DMS114 treated with DMSO at 0.1 percent for 48 hours (cell line): Measurements from ENCODE around the gene CTNND2.

Experiments
- DNase-seq: peaks from one replicate; lab custom pipeline; 2025; ENCODE audit not compliant: unreplicated experiment; lab: John Stamatoyannopoulos, UW

Gene CTNND2

GRCh38 chr5:11904265-11904906 is at the start of gene CTNND2:
Gene CTNND2 (minus strand): TSS chr5:11904446. CDS start chr5:11903853, 593 bp downstream.
- no peak for DNase-seq

- DNase-seq: no peak
These were observed 42.1 kb upstream of the CTNND2 start for GRCh38 chr5:11946317-11946716.

- no peak for DNase-seq
These were observed 37.3 kb upstream of the CTNND2 start for GRCh38 chr5:11941566-11941965.

- DNase-seq: no peak
These were observed 27.4 kb upstream of the CTNND2 start for GRCh38 chr5:11931638-11932037.

- no peak for DNase-seq
These were observed 24.7 kb upstream of the CTNND2 start for GRCh38 chr5:11928909-11929308.

- no peak for DNase-seq
These were observed 21.5 kb upstream of the CTNND2 start for GRCh38 chr5:11925701-11926100.

GRCh38 chr5:11922394-11922793 is 18.1 kb upstream of the CTNND2 start:
- DNase-seq: no peak

- no peak for DNase-seq
These were observed 14.3 kb upstream of the CTNND2 start for GRCh38 chr5:11918463-11919045.

- no peak for DNase-seq
These were observed 5.2 kb upstream of the CTNND2 start for GRCh38 chr5:11909471-11909870.

GRCh38 chr5:11906497-11906896 is 2.3 kb upstream of the CTNND2 start:
- no peak for DNase-seq

- no peak for DNase-seq
These were observed 960 bp upstream of the CTNND2 start for GRCh38 chr5:11905206-11905605.

GRCh38 chr5:11903614-11904264 is 507 bp downstream of the CTNND2 start:
- DNase-seq: no peak

- DNase-seq: no peak
These were observed 1.1 kb downstream of the CTNND2 start for GRCh38 chr5:11903121-11903613.

- DNase-seq: no peak
These were observed 2.0 kb downstream of the CTNND2 start for GRCh38 chr5:11902201-11902619.

- no peak for DNase-seq
These were observed 5.5 kb downstream of the CTNND2 start for GRCh38 chr5:11898787-11899186.

- DNase-seq: no peak
These were observed 6.5 kb downstream of the CTNND2 start for GRCh38 chr5:11897781-11898180.

- DNase-seq: no peak
These were observed 9.3 kb downstream of the CTNND2 start for GRCh38 chr5:11894992-11895391.

GRCh38 chr5:11892832-11893231 is 11.4 kb downstream of the CTNND2 start:
- no peak for DNase-seq

- no peak for DNase-seq
These were observed 13.5 kb downstream of the CTNND2 start for GRCh38 chr5:11890777-11891176.

- no peak for DNase-seq
These were observed 16.0 kb downstream of the CTNND2 start for GRCh38 chr5:11888221-11888620.

GRCh38 chr5:11878814-11879213 is 25.4 kb downstream of the CTNND2 start:
- DNase-seq: no peak

GRCh38 chr5:11873587-11873986 is 30.7 kb downstream of the CTNND2 start:
- DNase-seq: no peak
